Right ventricle myocardium superior (tissue), 1 donor: ENCODE measurements around the gene KIRREL3. TPM values are rescaled to one million over a fixed set of nuclear protein-coding genes. Genes with fewer than 3 reads are reported as not detected.
"Not testable (repeated sequence)": the region's sequence is repeated elsewhere in the genome, so short reads cannot be mapped to it uniquely, and the experiment has no call there.

Experiments used
- ATAC-seq: fragments of 200-7000 bp; cut with Tn5 transposase; one replicate; pipeline ENCODE4 v1.9.1; 2020; ENCODE audit warnings: mild to moderate bottlenecking; ENCODE audit not compliant: poor library complexity
- DNase-seq: peaks from one replicate; pipeline ENCODE4 v3.0.0-alpha.2; 2020
- intact Hi-C: fragments of 100-400 bp; cut with DNase I; formaldehyde crosslinking; loops from one replicate; pipeline ENCODE4 v1.11.2; 2022
- microRNA-seq: library from miRNA; unstranded; fragments of <30 nt; microRNA quantifications from one replicate; pipeline ENCODE4 v1.2.0, GENCODE V29; 2020
- total RNA-seq: library from RNA; stranded (reverse); fragmentation: NEBNext Ultra II Directional; extraction: Animal tissue kit (Norgen Biotek cat#: 25700); gene quantifications from one replicate; pipeline ENCODE4 v1.2.1, GENCODE V29; 2021
- donor health status: DM: no; HTN: yes; CAD: no; lungs with severe emphysema.

KIRREL3 gene
- total RNA-seq, 1 donor from 2014 or later: 0.08 TPM

DNA sequence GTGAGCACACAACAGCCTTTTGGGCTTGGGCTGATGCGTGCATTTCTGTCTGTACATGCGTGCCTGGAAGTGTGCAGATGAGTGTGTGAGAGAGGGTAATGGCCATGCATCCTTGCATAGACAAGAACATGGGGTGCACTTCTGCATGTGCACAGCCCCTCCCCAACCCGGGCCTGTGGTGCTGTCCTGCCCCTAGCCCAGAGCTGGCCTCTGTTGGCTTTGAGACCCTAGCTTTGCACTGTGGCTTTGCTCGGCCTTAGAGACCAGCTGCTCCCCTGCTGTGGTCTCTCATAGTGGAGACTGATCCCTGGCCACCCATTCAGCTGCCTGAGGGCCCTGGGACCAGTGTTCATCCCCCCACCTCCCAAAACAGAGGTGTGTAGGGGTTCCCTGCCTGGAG is 619.7 kb downstream of the KIRREL3 start:
- intact Hi-C loops: no loop called here
- DNase-seq: no peak
- ATAC-seq: no peak

DNA sequence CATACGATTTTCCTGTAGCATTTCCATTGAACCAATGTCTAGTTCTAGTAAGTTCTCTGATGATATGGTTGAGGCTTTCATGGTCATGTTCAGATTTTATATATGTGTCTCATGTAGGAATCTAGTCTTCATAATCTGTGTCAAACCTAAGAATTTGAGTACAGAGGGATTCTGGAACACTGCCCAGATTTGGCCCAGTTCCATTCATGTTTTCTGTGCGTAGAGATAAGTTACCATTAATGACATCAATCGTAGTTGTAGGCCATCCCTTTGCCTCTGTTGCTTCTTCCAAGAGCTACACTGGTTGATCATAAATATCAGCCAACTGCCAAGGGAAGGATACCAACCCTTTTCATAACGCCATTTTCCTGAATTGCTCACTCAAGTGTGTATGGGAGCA is 621.8 kb downstream of the KIRREL3 start:
- no peak for ATAC-seq
- intact Hi-C loops: no loop called here
- no peak for DNase-seq

DNA sequence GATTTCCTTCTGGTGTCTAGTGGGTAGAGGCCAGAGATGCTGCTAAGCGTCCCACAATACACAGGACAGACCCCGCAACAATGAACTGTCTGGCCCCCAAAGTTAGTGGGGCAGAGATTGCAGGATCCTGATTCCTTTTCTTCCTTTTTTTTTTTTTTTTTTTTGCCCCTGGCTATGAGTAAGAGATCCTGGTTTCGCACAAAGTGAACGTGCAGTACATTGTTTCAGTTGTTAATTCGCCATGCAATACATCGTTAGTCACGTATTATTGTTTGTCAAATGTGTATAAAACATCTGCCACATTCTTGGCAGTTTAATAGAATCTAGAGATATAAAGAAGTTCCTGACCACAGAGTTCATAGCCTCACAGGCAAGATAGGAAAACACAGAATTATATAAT is 624.8 kb downstream of the KIRREL3 start:
- DNase-seq (no peak), ATAC-seq (no peak)
- intact Hi-C loops: no loop called here

GRCh38 chr11:126374562-126375300 is 625.8 kb downstream of the KIRREL3 start:
- peak; percentile 65 for ATAC-seq
- intact Hi-C loops: not testable (repeated sequence)

GRCh38 chr11:126373389-126374066 is 627.0 kb downstream of the KIRREL3 start:
- DNase-seq (peak; percentile 46), ATAC-seq (peak; percentile 81)
- intact Hi-C loops: not testable (repeated sequence)

More at GRCh38 chr11:126374562-126375300, 625.8 kb downstream of the KIRREL3 start:
- peak; percentile 75 for DNase-seq

Small RNAs within 50 kb of the gene (microRNA-seq; reads per million reads assigned to microRNA genes)
- gene MIR3167: not detected
